ENCODE results near the gene POTEH. TPM values are rescaled to one million over a fixed set of nuclear protein-coding genes. Genes with fewer than 3 reads are reported as not detected.
A peak's percentile ranks its signal among the peaks of the same experiment; 100 is the strongest.
"Not testable (repeated sequence)": the region's sequence is repeated elsewhere in the genome, so short reads cannot be mapped to it uniquely, and the experiment has no call there.

POTEH gene
- total RNA-seq, 1 donor from 2014 or later: not detected

GRCh38 chr22:15688090-15688489 is 1.7 kb upstream of the POTEH start:
- DNase-seq; H3K9me3 ChIP-seq; H3K27me3 ChIP-seq (ENCODE audit: low read depth); H3K27ac ChIP-seq; H3K4me3 ChIP-seq; H3K4me1 ChIP-seq; H3K36me3 ChIP-seq; intact Hi-C loops (cut with DNase I): not testable (repeated sequence)
- peak in 1 of 2 donors; percentile 22 for ATAC-seq

DNA sequence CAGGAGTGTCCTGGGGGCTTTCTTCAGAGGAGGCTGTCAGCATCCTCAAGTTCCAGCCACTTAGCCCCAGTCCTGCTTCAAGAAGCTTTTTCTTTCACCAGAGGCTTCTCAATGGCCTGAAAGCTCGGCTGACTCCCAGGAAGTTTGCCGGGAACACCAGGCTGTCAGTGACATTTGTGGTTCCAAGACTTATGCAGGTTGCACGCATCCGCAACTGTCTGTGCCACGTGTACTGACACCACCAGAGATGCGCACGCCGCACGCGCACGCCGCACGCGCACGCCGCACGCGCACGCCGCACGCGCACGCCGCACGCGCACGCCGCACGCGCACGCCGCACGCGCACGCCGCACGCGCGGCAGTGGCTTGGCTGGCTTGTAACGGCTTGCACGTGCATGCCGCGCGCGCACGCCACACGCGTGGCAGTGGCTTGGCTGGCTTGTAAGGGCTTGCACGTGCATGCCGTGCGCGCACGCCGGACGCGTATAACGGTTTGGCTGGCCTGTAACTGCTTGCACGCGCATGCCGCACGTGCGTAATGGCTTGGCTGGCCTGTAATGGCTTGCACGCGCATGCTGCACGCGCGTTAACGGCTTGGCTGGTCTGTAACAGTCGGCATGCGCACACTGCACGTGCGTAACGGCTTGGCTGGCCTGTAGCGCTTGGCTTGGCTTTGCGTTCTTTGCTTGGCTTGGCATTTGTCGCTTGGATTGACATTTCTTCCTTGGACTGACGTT is 646 bp upstream of the POTEH start:
- H3K27me3 ChIP-seq (ENCODE audit: low read depth); H3K36me3 ChIP-seq; H3K4me3 ChIP-seq; H3K27ac ChIP-seq; intact Hi-C loops (cut with DNase I); H3K4me1 ChIP-seq; H3K9me3 ChIP-seq: not testable (repeated sequence)
- ATAC-seq (peak; percentile 61 to 64), DNase-seq (peak; percentile 45)

- not testable (repeated sequence) for H3K4me3 ChIP-seq
Measured at GRCh38 chr22:15713600-15713999, 23.8 kb downstream of the POTEH start.

GRCh38 chr22:15714125-15714524 is 24.3 kb downstream of the POTEH start:
- ATAC-seq; intact Hi-C loops (cut with DNase I); H3K36me3 ChIP-seq; H3K9me3 ChIP-seq; H3K4me3 ChIP-seq; DNase-seq; H3K27ac ChIP-seq; H3K4me1 ChIP-seq; H3K27me3 ChIP-seq (ENCODE audit: low read depth): not testable (repeated sequence)

More at GRCh38 chr22:15713600-15713999, 23.8 kb downstream of the POTEH start:
- intact Hi-C loops (cut with DNase I); H3K4me1 ChIP-seq; H3K36me3 ChIP-seq; H3K27me3 ChIP-seq (ENCODE audit: low read depth); DNase-seq; H3K27ac ChIP-seq; H3K9me3 ChIP-seq: not testable (repeated sequence)
- ATAC-seq: peak in 1 of 2 donors; percentile 52

DNA sequence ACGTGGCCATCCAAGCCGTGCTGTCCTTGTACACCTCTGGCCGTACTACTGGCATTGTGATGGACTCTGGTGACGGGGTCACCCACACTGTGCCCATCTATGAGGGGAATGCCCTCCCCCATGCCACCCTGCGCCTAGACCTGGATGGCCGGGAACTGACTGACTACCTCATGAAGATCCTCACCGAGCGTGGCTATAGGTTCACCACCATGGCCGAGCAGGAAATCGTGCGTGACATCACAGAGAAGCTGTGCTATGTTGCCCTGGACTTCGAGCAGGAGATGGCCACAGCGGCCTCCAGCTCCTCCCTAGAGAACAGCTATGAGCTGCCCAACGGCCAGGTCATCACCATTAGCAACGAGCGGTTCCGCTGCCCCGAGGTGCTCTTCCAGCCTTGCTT is 32.1 kb downstream of the POTEH start:
- H3K27me3 ChIP-seq (ENCODE audit: low read depth); H3K4me1 ChIP-seq; DNase-seq; H3K9me3 ChIP-seq; H3K36me3 ChIP-seq; H3K4me3 ChIP-seq; H3K27ac ChIP-seq; intact Hi-C loops (cut with DNase I); ATAC-seq: not testable (repeated sequence)

GRCh38 chr22:15729209-15729917 is 39.5 kb downstream of the POTEH start:
- DNase-seq; H3K27me3 ChIP-seq (ENCODE audit: low read depth); H3K4me3 ChIP-seq; H3K36me3 ChIP-seq; H3K27ac ChIP-seq; intact Hi-C loops (cut with DNase I); H3K9me3 ChIP-seq; H3K4me1 ChIP-seq: not testable (repeated sequence)
- ATAC-seq: peak in 1 of 2 donors; percentile 42

- H3K4me3 ChIP-seq; H3K4me1 ChIP-seq; H3K36me3 ChIP-seq; H3K9me3 ChIP-seq; DNase-seq; H3K27me3 ChIP-seq (ENCODE audit: low read depth); intact Hi-C loops (cut with DNase I); ATAC-seq; H3K27ac ChIP-seq: not testable (repeated sequence)
Measured at GRCh38 chr22:15731023-15731422, 41.2 kb downstream of the POTEH start.

- ATAC-seq; H3K4me1 ChIP-seq; intact Hi-C loops (cut with DNase I); H3K36me3 ChIP-seq; H3K27ac ChIP-seq; H3K4me3 ChIP-seq; H3K27me3 ChIP-seq (ENCODE audit: low read depth); H3K9me3 ChIP-seq; DNase-seq: not testable (repeated sequence)
Measured at GRCh38 chr22:15734411-15734810, 44.6 kb downstream of the POTEH start.

DNA sequence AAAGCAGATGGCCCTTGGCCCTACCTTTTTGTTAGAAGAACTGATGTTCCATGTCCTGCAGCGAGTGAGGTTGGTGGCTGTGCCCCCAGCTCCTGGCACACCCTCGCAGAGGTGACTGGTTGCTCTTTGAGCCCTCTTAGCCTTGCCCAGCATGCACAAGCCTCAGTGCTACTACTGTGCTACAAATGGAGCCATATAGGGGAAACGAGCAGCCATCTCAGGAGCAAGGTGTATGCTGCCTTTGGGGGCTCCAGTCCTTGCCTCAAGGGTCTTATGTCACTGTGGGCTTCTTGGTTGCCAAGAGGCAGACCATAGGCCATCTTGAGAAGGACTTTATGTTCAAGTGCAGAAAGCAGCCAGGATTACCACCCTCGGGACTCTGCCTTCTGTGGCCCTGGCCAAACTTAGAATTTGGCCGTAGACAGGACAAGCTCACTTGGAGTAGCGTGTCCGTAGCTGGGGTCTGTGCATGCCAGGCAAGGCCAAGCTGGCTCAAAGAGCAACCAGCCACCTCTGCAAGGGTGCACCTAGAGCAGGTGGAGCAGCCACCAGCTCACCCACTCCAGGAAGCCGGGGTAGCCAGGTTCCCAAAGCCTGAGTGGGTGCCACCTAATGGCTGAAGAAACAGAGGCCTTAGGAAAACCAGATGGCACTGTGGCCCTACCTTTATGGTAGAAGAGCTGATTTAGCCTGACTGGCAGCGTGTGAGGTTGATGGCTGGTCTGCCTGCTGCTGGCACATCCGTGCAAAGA is 48.5 kb downstream of the POTEH start:
- peak; percentile 45 to 62 for ATAC-seq
- H3K36me3 ChIP-seq; H3K27me3 ChIP-seq (ENCODE audit: low read depth); H3K4me3 ChIP-seq; H3K9me3 ChIP-seq; intact Hi-C loops (cut with DNase I); DNase-seq; H3K27ac ChIP-seq; H3K4me1 ChIP-seq: not testable (repeated sequence)

DNA sequence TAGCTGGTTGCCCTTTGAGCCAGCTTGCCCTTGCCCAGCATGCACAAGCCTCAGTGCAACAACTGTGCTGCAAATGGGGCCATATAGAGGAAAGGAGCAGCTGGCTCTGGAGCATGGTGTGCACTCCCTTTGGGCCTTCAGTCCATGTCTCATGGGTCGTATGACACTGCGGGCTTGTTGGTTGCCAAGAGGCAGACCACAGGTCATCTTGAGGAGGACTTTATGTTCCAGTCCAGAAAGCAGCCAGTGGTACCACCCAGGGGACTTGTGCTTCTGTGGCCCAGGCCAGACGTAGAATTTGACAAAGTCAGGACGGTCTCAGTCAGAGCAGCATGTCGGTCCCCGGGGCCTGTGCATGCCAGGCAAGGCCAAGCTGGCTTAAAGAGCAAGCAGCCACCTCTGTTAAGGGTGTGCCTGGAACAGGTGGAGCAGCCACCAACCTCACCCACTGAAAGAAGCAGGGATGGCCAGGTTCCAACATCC is 49.1 kb downstream of the POTEH start:
- peak; percentile 49 to 52 for ATAC-seq
- H3K27ac ChIP-seq; H3K27me3 ChIP-seq (ENCODE audit: low read depth); H3K36me3 ChIP-seq; intact Hi-C loops (cut with DNase I); DNase-seq; H3K9me3 ChIP-seq; H3K4me3 ChIP-seq; H3K4me1 ChIP-seq: not testable (repeated sequence)

DNA sequence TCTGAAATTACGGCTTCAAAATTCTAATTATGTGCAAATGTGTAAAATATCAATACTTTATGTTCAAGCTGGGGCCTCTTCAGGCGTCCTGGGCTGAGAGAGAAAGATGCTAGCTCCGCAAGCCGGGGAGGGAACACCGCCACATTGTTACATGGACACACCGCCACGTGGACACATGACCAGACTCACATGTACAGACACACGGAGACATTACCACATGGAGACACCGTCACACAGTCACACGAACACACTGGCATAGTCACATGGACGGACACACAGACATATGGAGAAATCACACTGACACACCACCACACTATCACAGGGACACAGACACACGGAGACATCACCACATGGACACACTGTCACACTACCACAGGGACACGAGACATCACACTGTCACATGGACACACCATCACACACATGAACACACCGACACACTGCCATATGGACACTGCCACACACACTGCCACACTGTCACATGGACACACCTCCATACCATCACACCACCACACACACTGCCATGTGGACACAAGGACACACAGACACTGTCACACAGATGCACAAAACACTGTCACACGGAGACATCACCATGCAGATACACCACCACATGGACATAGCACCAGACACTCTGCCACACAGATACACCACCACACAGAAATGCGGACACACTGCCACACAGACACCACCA is 58.0 kb downstream of the POTEH start:
- H3K4me3 ChIP-seq; H3K27me3 ChIP-seq (ENCODE audit: low read depth); DNase-seq; H3K36me3 ChIP-seq; intact Hi-C loops (cut with DNase I); H3K4me1 ChIP-seq; H3K9me3 ChIP-seq; H3K27ac ChIP-seq: not testable (repeated sequence)
- peak; percentile 54 to 62 for ATAC-seq

DNA sequence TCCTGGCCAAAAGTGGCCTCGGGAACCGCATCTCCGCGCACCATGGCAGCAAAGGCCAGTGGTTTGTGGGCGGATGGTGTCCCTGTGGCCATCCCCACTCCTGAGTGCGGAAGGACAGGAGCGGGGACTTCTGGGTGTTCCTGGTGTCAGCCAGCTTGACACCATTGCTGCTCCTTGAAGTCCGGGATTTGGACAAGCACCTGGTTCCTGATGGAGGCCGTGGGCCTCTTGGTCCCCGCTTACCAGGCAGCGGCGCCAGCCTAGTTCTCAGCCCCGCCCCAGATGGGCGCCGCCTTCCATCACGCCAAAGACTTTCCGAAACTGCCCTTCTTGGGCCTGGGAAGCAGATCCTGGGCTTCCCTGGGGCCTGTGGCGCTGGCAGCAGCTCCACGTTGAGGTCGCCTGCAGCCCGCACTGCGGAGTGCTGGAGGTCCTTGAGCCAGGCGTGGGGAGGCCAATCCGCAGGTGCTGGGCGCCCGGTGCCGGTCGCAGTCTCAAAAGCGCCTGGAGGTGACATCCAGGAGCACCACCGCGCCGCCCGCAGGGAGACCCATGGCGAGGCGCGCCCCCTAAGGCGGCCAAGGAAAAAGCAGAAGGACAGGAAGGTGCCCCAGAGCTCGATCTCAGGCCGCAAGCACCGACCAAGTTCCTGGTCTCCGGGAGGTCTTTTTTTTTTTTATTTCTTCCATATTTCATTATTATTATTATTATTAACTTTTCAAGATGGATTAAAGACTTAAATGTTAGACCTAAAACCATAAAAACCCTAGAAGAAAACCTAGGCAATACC is 59.5 kb downstream of the POTEH start:
- H3K36me3 ChIP-seq; intact Hi-C loops (cut with DNase I); H3K4me3 ChIP-seq; ATAC-seq; H3K27me3 ChIP-seq (ENCODE audit: low read depth); H3K27ac ChIP-seq; H3K9me3 ChIP-seq; H3K4me1 ChIP-seq: not testable (repeated sequence)
- peak; percentile 43 for DNase-seq

All from lower lobe of right lung (tissue), 2 donors.